IMR-90 (cell line): ENCODE results near the gene KLHL20. TPM values are rescaled to one million over a fixed set of nuclear protein-coding genes. Genes with fewer than 3 reads are reported as not detected.

ENCODE experiments used
- ATAC-seq: fragments of 200-7000 bp; cut with Tn5 transposase; 2 replicates; pipeline ENCODE4 v1.9.1; 2020; ENCODE audit warnings: low read depth, mild to moderate bottlenecking, moderate library complexity
- BruUV-seq: library from RNA; stranded (reverse); fragments of 400-500 nt; replicated peaks from 2 replicates; lab custom pipeline; 2021; lab: Mats Ljungman, UMichigan
- CTCF ChIA-PET: fragments of 300-600 bp; formaldehyde crosslinking; extraction: SDS; loops from one replicate; lab custom pipeline; 2021; ENCODE audit warnings: antibody characterized with exemption; lab: Yijun Ruan, JAX
- POLR2A ChIA-PET: fragments of 300-600 bp; sonication (Branson Sonifier 250); formaldehyde crosslinking; loops from one replicate; lab custom pipeline; 2022; ENCODE audit warnings: antibody characterized with exemption; ENCODE audit not compliant: unreplicated experiment; lab: Charles Lee
- DNase-seq: peaks from one replicate; pipeline ENCODE4 v3.0.0; 2013
- H2AFZ ChIP-seq: replicated peaks from 2 replicates; pipeline ENCODE3; 2013; ENCODE audit warnings: low read length, mild to moderate bottlenecking; ENCODE audit not compliant: poor library complexity
- H2AK5ac ChIP-seq: 2 replicates; pipeline ENCODE4 v1.6.1; 2013; ENCODE audit warnings: low read depth, low read length, inconsistent platforms
- H2AK9ac ChIP-seq: replicated peaks from 2 replicates; pipeline ENCODE3; 2013; ENCODE audit warnings: mild to moderate bottlenecking, low read depth, low read length, moderate library complexity; ENCODE audit not compliant: poor library complexity
- H2BK120ac ChIP-seq: 2 replicates; pipeline ENCODE4 v1.6.1; 2013; ENCODE audit warnings: low read depth, low read length, inconsistent platforms
- H2BK15ac ChIP-seq: 3 replicates; pipeline ENCODE4 v1.6.1; 2013; ENCODE audit warnings: low read depth, low read length, inconsistent platforms
- H2BK20ac ChIP-seq: 2 replicates; pipeline ENCODE4 v1.6.1; 2013; ENCODE audit warnings: low read depth, mild to moderate bottlenecking, inconsistent platforms, low read length, moderate library complexity
- H2BK5ac ChIP-seq: 2 replicates; pipeline ENCODE4 v1.6.1; 2013; ENCODE audit warnings: mild to moderate bottlenecking, low read depth, low read length, inconsistent platforms; ENCODE audit not compliant: poor library complexity, severe bottlenecking
- H3K14ac ChIP-seq: replicated peaks from 2 replicates; pipeline ENCODE4 v1.6.1; 2013; ENCODE audit warnings: low read depth, low read length, inconsistent platforms
- H3K18ac ChIP-seq: 2 replicates; pipeline ENCODE4 v1.6.1; 2013; ENCODE audit warnings: low read depth, low read length, control low read depth
- H3K23ac ChIP-seq: 2 replicates; pipeline ENCODE4 v1.6.1; 2013; ENCODE audit warnings: low read depth, low read length, inconsistent platforms
- H3K27ac ChIP-seq: 2 replicates; pipeline ENCODE4 v1.5.1; 2013; ENCODE audit warnings: mild to moderate bottlenecking, control low read depth, low read length; ENCODE audit not compliant: insufficient read depth
- H3K27me3 ChIP-seq: 2 replicates; pipeline ENCODE4 v1.6.1; 2013; ENCODE audit warnings: low read length; ENCODE audit not compliant: control insufficient read depth, insufficient read depth
- H3K36me3 ChIP-seq: 2 replicates; pipeline ENCODE4 v1.6.1; 2013; ENCODE audit warnings: low read length, mixed read lengths; ENCODE audit not compliant: control insufficient read depth, insufficient read depth
- H3K4ac ChIP-seq: 2 replicates; pipeline ENCODE4 v1.6.1; 2013; ENCODE audit warnings: low read depth, low read length, inconsistent platforms
- H3K4me1 ChIP-seq: 2 replicates; pipeline ENCODE4 v1.6.1; 2013; ENCODE audit warnings: low read length, mixed read lengths; ENCODE audit not compliant: control insufficient read depth, insufficient read depth
- H3K4me2 ChIP-seq: 2 replicates; pipeline ENCODE4 v1.6.1; 2013; ENCODE audit warnings: low read depth, mild to moderate bottlenecking, control low read depth, low read length, moderate library complexity
- H3K4me3 ChIP-seq: 2 replicates; pipeline ENCODE4 v1.5.1; 2013; ENCODE audit warnings: low read depth, mild to moderate bottlenecking, control low read depth, low read length, moderate library complexity; ENCODE audit not compliant: insufficient read depth
- H3K56ac ChIP-seq: 2 replicates; pipeline ENCODE4 v1.6.1; 2013; ENCODE audit warnings: low read length, inconsistent platforms; ENCODE audit not compliant: insufficient read depth; ENCODE audit errors: extremely low read depth
- H3K79me1 ChIP-seq, 2 experiments: 2 replicates each; pipeline ENCODE4 v1.6.1; 2013; ENCODE audit warnings: low read length in 2 of 2, inconsistent platforms in 1 of 2, low read depth in 1 of 2
- H3K9ac ChIP-seq: 2 replicates; pipeline ENCODE4 v1.6.1; 2013; ENCODE audit warnings: low read depth, low read length, control low read depth
- H3K9me1 ChIP-seq: 2 replicates; pipeline ENCODE4 v1.6.1; 2013; ENCODE audit warnings: low read length, inconsistent platforms; ENCODE audit not compliant: insufficient read depth
- H3K9me3 ChIP-seq: 2 replicates; pipeline ENCODE4 v1.6.1; 2013; ENCODE audit warnings: low read length; ENCODE audit not compliant: control insufficient read depth, insufficient read depth
- H4K20me1 ChIP-seq: 2 replicates; pipeline ENCODE4 v1.6.1; 2013; ENCODE audit warnings: low read length, inconsistent platforms; ENCODE audit not compliant: insufficient read depth
- H4K5ac ChIP-seq: 2 replicates; pipeline ENCODE4 v1.6.1; 2013; ENCODE audit warnings: mild to moderate bottlenecking, low read depth, low read length, control low read depth
- H4K8ac ChIP-seq, 2 experiments: 2 replicates each; pipeline ENCODE4 v1.6.1; 2013; ENCODE audit warnings: low read depth in 2 of 2, low read length in 2 of 2, control low read depth in 1 of 2, inconsistent platforms in 1 of 2
- H4K91ac ChIP-seq: 2 replicates; pipeline ENCODE4 v1.6.1; 2013; ENCODE audit warnings: low read depth, low read length, inconsistent platforms; ENCODE audit not compliant: insufficient read depth
- BHLHE40 ChIP-seq: fragments of 150-350 bp; IDR thresholded peaks from 2 replicates; pipeline ENCODE4 v1.6.1; 2016; ENCODE audit warnings: mild to moderate bottlenecking, low read depth, low read length
- CEBPB ChIP-seq: IDR thresholded peaks from 2 replicates; pipeline ENCODE4 v1.6.1; 2012; ENCODE audit warnings: low read depth, low read length, improper control_type of control experiment
- CHD1 ChIP-seq: IDR thresholded peaks from 2 replicates; pipeline ENCODE4 v1.6.1; 2012; ENCODE audit warnings: low read depth, low read length, improper control_type of control experiment
- MAFK ChIP-seq: IDR thresholded peaks from 2 replicates; pipeline ENCODE4 v1.6.1; 2012; ENCODE audit warnings: low read depth, low read length, improper control_type of control experiment
- MAZ ChIP-seq: IDR thresholded peaks from 2 replicates; pipeline ENCODE4 v1.6.1; 2012; ENCODE audit warnings: low read depth, mild to moderate bottlenecking, low read length, improper control_type of control experiment, moderate library complexity, borderline replicate concordance
- NFE2L2 ChIP-seq: fragments of 150-350 bp; IDR thresholded peaks from 2 replicates; pipeline ENCODE4 v1.6.1; 2016; ENCODE audit warnings: low read depth, mild to moderate bottlenecking, low read length
- POLR2A ChIP-seq: IDR thresholded peaks from 2 replicates; pipeline ENCODE4 v1.6.1; 2012; ENCODE audit warnings: mild to moderate bottlenecking, low read depth, low read length
- RCOR1 ChIP-seq: IDR thresholded peaks from 2 replicates; pipeline ENCODE4 v1.6.1; 2012; ENCODE audit warnings: mild to moderate bottlenecking, low read length, improper control_type of control experiment; ENCODE audit not compliant: insufficient replicate concordance
- RFX5 ChIP-seq: IDR thresholded peaks from 2 replicates; pipeline ENCODE4 v1.8.0; 2012; ENCODE audit warnings: low read depth, mild to moderate bottlenecking, low read length, moderate library complexity
- SMC3 ChIP-seq: fragments of 150-350 bp; IDR thresholded peaks from 2 replicates; pipeline ENCODE4 v1.6.1; 2016; ENCODE audit warnings: low read depth, mild to moderate bottlenecking, antibody characterized with exemption, low read length, moderate library complexity
- WGBS, 2 experiments: methylation state at CpG; one replicate each; pipeline versions ENCODE4 v1.1.5 to v1.1.7; 2013; ENCODE audit warnings: missing lambda C conversion rate in 2 of 2; ENCODE audit not compliant: insufficient read length in 1 of 2; ENCODE audit errors: extremely low coverage in 2 of 2; 5-methylcytosine and 5-hydroxymethylcytosine counted together
- dilution Hi-C: fragments of 300-500 bp; cut with HindIII; formaldehyde crosslinking; loops from one replicate; pipeline ENCODE4 v1.14.3; 2018; ENCODE audit warnings: low sequenced_read_pairs; ENCODE audit not compliant: unreplicated experiment
- in situ Hi-C: fragments of 300-500 bp; cut with MboI; formaldehyde crosslinking; loops from 3 replicates; pipeline ENCODE4 v1.14.3; 2019; ENCODE audit warnings: low sequenced_read_pairs, inconsistent platforms, mixed read lengths
- intact Hi-C: fragments of 100-400 bp; cut with micrococcal nuclease; formaldehyde crosslinking; loops from 2 replicates; pipeline ENCODE4 v1.10.0; 2022
- polyA plus RNA-seq, 3 experiments: library from polyadenylated mRNA; depleted of rRNA; stranded (reverse); fragments of >200 nt; gene quantifications; 2 replicates each; pipeline ENCODE4 v1.2.3, GENCODE V29; 2012; ENCODE audit warnings: low replicate concordance in 1 of 3
- total RNA-seq: library from RNA; depleted of rRNA; stranded (reverse); fragments of >200 nt; gene quantifications from 2 replicates; pipeline ENCODE4 v1.2.3, GENCODE V29; 2012
- TF ChIP-seq, protein P1 (sequence below): conservative IDR thresholded peaks from 2 replicates; pipeline ENCODE4 v1.5.1; 2012; ENCODE audit warnings: mild to moderate bottlenecking, low read depth, low read length, improper control_type of control experiment

KLHL20 gene
- total and polyA plus RNA-seq, 2 of the 4 experiments (the other 2 are of a cell fraction), result 13.5 to 23.3 TPM

DNA sequence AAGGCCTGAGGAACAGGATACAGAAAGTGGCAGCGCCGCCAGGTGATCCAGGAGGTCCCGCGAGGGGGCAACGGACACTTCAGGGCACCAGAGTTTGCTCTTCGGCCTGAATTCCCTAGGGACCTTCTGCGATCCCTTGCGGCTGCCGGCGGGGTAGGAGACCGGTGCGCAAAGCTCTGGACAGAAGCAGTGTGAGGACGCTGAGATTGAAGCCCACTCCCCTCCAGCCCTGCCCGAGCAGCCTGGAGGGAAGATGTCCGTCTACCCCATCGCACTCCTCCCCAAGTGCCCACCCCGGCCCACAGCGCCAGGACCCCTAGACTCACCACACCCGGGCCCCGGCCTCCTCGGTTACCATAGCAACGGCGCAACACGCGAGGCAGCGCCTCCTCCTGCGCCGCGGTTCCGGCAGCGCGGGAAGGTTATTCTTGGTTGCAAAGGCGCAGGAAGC, 45.3 kb upstream of the KLHL20 start, which contains the start of gene ANKRD45:
Gene ANKRD45, minus strand, starts transcription at position 361 of the 451 bp plus-strand sequence. CDS start 10,433 bp downstream, outside the sequence.
- in situ Hi-C loops (no loop called here), dilution Hi-C loops (no loop called here), intact Hi-C loops (no loop called here)
- Histone ChIP-seq H2AK5ac (no peak within 1 kb of the TSS), H3K9me1 (no peaks in the 10 kb centered on the region), H3K23ac (no peak within 1 kb of the TSS), H3K4me2 (peak within 1 kb of the TSS; percentile 51), H3K56ac (no peak within 1 kb of the TSS), H3K9ac (no peak within 1 kb of the TSS), H4K91ac (no peak within 1 kb of the TSS), H4K5ac (no peak within 1 kb of the TSS), H3K79me1 (no peaks in the 10 kb centered on the region), H4K8ac (no peak within 1 kb of the TSS), H2AFZ (peak within 1 kb of the TSS; percentile 72), H3K36me3 (no peaks in the 10 kb centered on the region), H2BK120ac (no peak within 1 kb of the TSS), H3K18ac (no peak within 1 kb of the TSS), H2BK15ac (no peak within 1 kb of the TSS), H3K9me3 (no peaks in the 10 kb centered on the region), H4K20me1 (no peaks in the 10 kb centered on the region), H3K27me3 (peaks cover 15% of the 10 kb centered on the region), H3K4me1 (no peaks in the 10 kb centered on the region), H3K4me3 (peak within 1 kb of the TSS; percentile 26), H3K4ac (no peak within 1 kb of the TSS), H3K14ac (no peak within 1 kb of the TSS), H2BK5ac (no peak within 1 kb of the TSS), H2AK9ac (no peak within 1 kb of the TSS), H2BK20ac (no peak within 1 kb of the TSS), H3K27ac (no peak within 1 kb of the TSS)
- peak; percentile 72 for ATAC-seq
- WGBS, 2 experiments, result 3% methylated on average over 7 of the region's 33 CpGs; no CpG with 5 or more reads in 1 of the 2 experiments
- TF ChIP-seq RFX5 (no peak), CHD1 (no peak), MAZ (no peak), POLR2A (no peak), RCOR1 (no peak), CEBPB (no peak), SMC3 (no peak), NFE2L2 (no peak), BHLHE40 (no peak), MAFK (no peak)
- TF ChIP-seq, protein P1, sequence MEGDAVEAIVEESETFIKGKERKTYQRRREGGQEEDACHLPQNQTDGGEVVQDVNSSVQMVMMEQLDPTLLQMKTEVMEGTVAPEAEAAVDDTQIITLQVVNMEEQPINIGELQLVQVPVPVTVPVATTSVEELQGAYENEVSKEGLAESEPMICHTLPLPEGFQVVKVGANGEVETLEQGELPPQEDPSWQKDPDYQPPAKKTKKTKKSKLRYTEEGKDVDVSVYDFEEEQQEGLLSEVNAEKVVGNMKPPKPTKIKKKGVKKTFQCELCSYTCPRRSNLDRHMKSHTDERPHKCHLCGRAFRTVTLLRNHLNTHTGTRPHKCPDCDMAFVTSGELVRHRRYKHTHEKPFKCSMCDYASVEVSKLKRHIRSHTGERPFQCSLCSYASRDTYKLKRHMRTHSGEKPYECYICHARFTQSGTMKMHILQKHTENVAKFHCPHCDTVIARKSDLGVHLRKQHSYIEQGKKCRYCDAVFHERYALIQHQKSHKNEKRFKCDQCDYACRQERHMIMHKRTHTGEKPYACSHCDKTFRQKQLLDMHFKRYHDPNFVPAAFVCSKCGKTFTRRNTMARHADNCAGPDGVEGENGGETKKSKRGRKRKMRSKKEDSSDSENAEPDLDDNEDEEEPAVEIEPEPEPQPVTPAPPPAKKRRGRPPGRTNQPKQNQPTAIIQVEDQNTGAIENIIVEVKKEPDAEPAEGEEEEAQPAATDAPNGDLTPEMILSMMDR, result no peak
- ChIA-PET POLR2A (no interaction called here), CTCF (no interaction called here)
- DNase-seq, result peak; percentile 4
- no TSS peak for BruUV-seq
